ENCODE measurements around the gene ZC3H10. TPM values are rescaled to one million over a fixed set of nuclear protein-coding genes. Genes with fewer than 3 reads are reported as not detected.
A peak's percentile ranks its signal among the peaks of the same experiment; 100 is the strongest.

ZC3H10 gene
- polyA plus RNA-seq, 4 donors, result 1.1 to 4.0 (median 2.1) TPM

DNA sequence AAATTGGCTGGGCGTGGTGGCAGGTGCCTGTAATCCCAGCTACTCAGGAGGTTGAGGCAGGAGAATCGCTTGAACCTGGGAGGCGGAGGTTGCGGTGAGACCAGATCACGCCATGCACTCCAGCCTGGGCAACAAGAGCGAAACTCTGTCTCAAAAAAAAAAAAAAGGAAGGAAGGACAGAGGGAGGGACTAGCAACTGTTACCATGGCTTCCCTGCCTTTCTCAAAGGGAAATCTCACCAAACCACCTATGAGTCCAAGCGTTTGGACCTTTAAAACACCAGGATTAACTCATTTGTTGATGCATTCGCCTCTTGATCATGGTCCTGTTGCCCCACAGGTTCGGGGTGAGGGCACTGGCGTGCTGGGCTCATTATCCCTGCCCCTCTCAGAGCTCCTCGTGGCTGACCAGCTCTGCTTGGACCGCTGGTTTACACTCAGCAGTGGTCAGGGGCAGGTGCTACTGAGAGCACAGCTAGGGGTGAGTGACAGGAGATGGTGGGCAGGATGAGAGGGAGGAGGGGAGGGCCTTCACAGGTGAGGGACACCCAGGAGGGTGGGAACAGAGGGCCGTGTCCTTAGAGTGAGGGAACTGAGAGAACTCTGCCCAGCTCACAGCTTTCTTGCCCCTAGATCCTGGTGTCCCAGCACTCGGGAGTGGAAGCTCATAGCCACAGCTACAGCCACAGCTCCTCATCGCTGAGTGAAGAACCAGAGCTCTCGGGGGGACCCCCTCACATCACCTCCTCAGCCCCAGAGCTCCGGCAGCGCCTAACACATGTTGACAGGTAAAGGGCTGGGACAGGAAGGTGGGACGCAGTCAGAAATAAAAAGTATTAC is 24.1 kb downstream of the ZC3H10 start:
- Histone ChIP-seq H3K9me3 (ENCODE audit: control insufficient read depth in 2 of 2, insufficient read depth in 1 of 2, low read depth in 1 of 2, low read length in 1 of 2) (no peaks in the 10 kb centered on the region), H3K27me3 (ENCODE audit: control insufficient read depth in 3 of 3, insufficient read depth in 3 of 3, low read length in 3 of 3) (no peaks in the 10 kb centered on the region), H3K4me3 (ENCODE audit: low read depth in 1 of 3, low read length in 3 of 3) (no peak overlapping the region), H3K27ac (ENCODE audit: low read depth in 1 of 3, low read length in 2 of 3) (no peak overlapping the region), H3K4me1 (ENCODE audit: control insufficient read depth in 3 of 3, insufficient read depth in 2 of 3, low read depth in 1 of 3, low read length in 2 of 3) (peaks cover 0 to 13% (median 0%) of the 10 kb centered on the region in 3 donors), H3K36me3 (ENCODE audit: control insufficient read depth in 3 of 3, insufficient read depth in 2 of 3, low read depth in 1 of 3, low read length in 3 of 3) (peaks cover 9 to 63% (median 23%) of the 10 kb centered on the region in 3 donors)
- 88 to 91% (median 90%) methylated on average over 19 of the region's 19 CpGs for WGBS, 3 donors
- FAIRE-seq, result no peak
- DNase-seq, result no peak

DNA sequence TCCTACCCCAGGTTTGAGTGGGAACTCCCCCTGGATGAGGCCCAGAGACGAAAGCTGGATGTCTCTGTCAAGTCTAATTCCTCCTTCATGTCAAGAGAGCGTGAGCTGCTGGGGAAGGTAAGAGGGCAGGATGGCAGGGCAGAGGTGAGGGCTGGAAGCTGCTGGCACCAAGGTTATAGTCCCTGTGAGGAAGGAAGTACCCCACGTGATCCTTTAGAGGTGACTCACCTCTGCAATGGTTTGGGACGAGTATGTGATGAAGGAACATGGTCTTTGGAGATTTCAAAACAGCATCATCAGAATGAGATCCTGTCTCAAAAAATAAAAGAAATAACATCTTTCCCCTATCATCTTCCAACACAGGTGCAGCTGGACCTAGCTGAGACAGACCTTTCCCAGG is 25.2 kb downstream of the ZC3H10 start:
- peak overlapping the region in 1 of 3 donors; percentile 34 for H3K27ac ChIP-seq (ENCODE audit: low read depth in 1 of 3, low read length in 2 of 3)
- no peaks in the 10 kb centered on the region for H3K27me3 ChIP-seq (ENCODE audit: control insufficient read depth in 3 of 3, insufficient read depth in 3 of 3, low read length in 3 of 3)
- H3K4me3 ChIP-seq (ENCODE audit: low read depth in 1 of 3, low read length in 3 of 3), result no peak overlapping the region
- H3K4me1 ChIP-seq (ENCODE audit: control insufficient read depth in 3 of 3, insufficient read depth in 2 of 3, low read depth in 1 of 3, low read length in 2 of 3), result peaks cover 0 to 15% (median 0%) of the 10 kb centered on the region in 3 donors
- H3K36me3 ChIP-seq (ENCODE audit: control insufficient read depth in 3 of 3, insufficient read depth in 2 of 3, low read depth in 1 of 3, low read length in 3 of 3), result peaks cover 5 to 52% (median 18%) of the 10 kb centered on the region in 3 donors
- FAIRE-seq (no peak), DNase-seq (no peak)
- WGBS, 3 donors, result 61 to 65% (median 64%) methylated on average over 4 of the region's 4 CpGs
- H3K9me3 ChIP-seq (ENCODE audit: control insufficient read depth in 2 of 2, insufficient read depth in 1 of 2, low read depth in 1 of 2, low read length in 1 of 2), result no peaks in the 10 kb centered on the region

DNA sequence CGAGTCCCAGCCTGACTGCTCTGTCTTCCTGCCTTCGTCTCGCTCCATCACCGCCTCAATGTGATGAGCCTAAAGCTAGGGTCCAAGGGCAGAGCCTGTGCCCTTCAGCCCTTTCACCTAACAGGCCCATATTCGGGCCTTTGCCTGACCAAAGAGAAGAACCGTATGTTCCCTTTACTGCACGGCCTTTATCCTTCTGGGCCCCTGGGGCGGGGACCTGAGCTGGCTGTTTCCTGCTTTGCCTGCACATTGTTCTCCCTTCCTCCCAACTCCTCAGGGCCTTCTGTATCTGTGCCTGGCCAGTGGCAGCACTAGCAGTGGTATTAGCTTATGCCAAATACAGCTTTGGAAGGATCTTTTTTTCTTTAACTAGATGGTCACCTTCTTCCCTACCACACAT is 25.8 kb downstream of the ZC3H10 start:
- DNase-seq, result peak in 1 of 2 donors; percentile 45
- no peaks in the 10 kb centered on the region for H3K27me3 ChIP-seq (ENCODE audit: control insufficient read depth in 3 of 3, insufficient read depth in 3 of 3, low read length in 3 of 3)
- WGBS, 3 donors, result 68 to 79% (median 71%) methylated on average over 8 of the region's 8 CpGs
- no peaks in the 10 kb centered on the region for H3K9me3 ChIP-seq (ENCODE audit: control insufficient read depth in 2 of 2, insufficient read depth in 1 of 2, low read depth in 1 of 2, low read length in 1 of 2)
- H3K27ac ChIP-seq (ENCODE audit: low read depth in 1 of 3, low read length in 2 of 3), result peak overlapping the region in 2 of 3 donors; percentile 19 to 41
- peaks cover 5 to 46% (median 18%) of the 10 kb centered on the region in 3 donors for H3K36me3 ChIP-seq (ENCODE audit: control insufficient read depth in 3 of 3, insufficient read depth in 2 of 3, low read depth in 1 of 3, low read length in 3 of 3)
- no peak for FAIRE-seq
- peaks cover 0 to 15% (median 0%) of the 10 kb centered on the region in 3 donors for H3K4me1 ChIP-seq (ENCODE audit: control insufficient read depth in 3 of 3, insufficient read depth in 2 of 3, low read depth in 1 of 3, low read length in 2 of 3)
- H3K4me3 ChIP-seq (ENCODE audit: low read depth in 1 of 3, low read length in 3 of 3), result no peak overlapping the region

DNA sequence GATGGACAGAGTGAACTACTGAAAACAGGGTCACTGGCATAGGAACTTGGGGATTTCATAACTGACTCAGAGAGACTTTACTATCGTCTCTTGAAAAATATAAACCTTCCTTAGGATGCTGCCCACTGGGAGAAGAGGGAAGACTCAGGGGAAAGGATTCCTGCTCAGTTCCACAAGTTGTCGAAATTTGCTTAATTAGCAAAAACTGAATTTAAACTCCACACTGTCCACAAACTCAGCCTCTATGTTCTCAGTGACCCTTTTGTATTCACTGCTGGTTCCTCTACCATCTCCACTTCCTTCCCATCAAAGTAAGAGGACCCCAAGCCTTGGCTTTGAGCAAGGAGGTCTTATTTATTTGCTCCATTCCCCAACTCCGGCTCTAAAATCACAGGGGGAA is 27.2 kb downstream of the ZC3H10 start:
- no peak for FAIRE-seq
- no peaks in the 10 kb centered on the region for H3K9me3 ChIP-seq (ENCODE audit: control insufficient read depth in 2 of 2, insufficient read depth in 1 of 2, low read depth in 1 of 2, low read length in 1 of 2)
- peaks cover 3 to 42% (median 16%) of the 10 kb centered on the region in 3 donors for H3K36me3 ChIP-seq (ENCODE audit: control insufficient read depth in 3 of 3, insufficient read depth in 2 of 3, low read depth in 1 of 3, low read length in 3 of 3)

DNA sequence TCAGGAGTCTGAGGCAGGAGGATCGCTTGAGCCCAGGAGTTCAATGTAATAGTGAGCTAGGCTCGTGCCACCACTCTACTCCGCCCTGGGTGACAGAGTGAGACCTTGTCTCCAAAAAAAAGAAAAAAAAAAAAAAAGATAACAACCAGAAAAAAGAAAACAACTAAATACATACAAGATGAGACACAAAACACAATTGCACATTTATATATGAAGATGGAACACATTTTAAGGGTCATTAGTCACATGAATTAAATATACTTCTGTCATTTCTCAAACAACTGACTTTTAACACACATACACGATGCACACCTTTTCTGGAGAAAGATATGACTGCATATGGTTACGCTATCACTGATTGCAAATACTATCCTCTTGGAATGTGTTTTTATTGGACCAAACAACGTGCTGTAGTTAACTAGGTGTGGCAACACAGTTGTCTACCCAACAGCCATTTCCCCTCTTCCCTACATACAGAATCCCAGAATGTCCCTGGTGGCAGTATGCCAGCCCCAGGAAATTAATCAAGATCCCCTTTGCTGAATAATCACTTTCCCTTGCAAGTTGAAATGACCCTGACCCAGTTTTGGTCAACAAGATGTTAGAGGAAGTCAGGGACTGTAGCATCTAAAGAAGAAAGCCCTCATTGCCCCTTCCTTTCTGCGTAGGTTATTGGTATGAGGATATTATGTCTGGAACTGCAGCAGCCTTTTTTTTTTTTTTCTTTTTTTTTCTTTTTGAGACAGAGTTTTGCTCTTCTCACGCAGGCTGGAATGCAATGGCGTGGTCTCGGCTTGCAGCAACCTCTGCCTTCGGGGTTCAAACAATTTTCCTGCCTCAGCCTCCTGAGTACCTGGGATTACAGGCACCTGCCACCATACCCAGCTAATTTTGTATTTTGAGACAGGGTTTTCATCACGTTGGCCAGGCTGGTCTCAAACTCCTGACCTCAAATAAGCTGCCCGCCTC is 28.7 kb downstream of the ZC3H10 start:
- H3K27ac ChIP-seq (ENCODE audit: low read depth in 1 of 3, low read length in 2 of 3), result peak overlapping the region in 2 of 3 donors; percentile 21 to 29
- peak; percentile 61 to 79 for DNase-seq
- FAIRE-seq, result no peak
- H3K9me3 ChIP-seq (ENCODE audit: control insufficient read depth in 2 of 2, insufficient read depth in 1 of 2, low read depth in 1 of 2, low read length in 1 of 2), result no peaks in the 10 kb centered on the region
- H3K4me3 ChIP-seq (ENCODE audit: low read depth in 1 of 3, low read length in 3 of 3), result no peak overlapping the region
- H3K27me3 ChIP-seq (ENCODE audit: control insufficient read depth in 3 of 3, insufficient read depth in 3 of 3, low read length in 3 of 3), result no peaks in the 10 kb centered on the region
- peaks cover 0 to 23% (median 0%) of the 10 kb centered on the region in 3 donors for H3K4me1 ChIP-seq (ENCODE audit: control insufficient read depth in 3 of 3, insufficient read depth in 2 of 3, low read depth in 1 of 3, low read length in 2 of 3)
- 61 to 70% (median 66%) methylated on average over 13 of the region's 13 CpGs for WGBS, 3 donors
- H3K36me3 ChIP-seq (ENCODE audit: control insufficient read depth in 3 of 3, insufficient read depth in 2 of 3, low read depth in 1 of 3, low read length in 3 of 3), result peaks cover 3 to 36% (median 10%) of the 10 kb centered on the region in 3 donors

More for the DNA sequence above, 27.2 kb downstream of the ZC3H10 start:
- H3K4me1 ChIP-seq (ENCODE audit: control insufficient read depth in 3 of 3, insufficient read depth in 2 of 3, low read depth in 1 of 3, low read length in 2 of 3), result peaks cover 0 to 15% (median 0%) of the 10 kb centered on the region in 3 donors
- no peaks in the 10 kb centered on the region for H3K27me3 ChIP-seq (ENCODE audit: control insufficient read depth in 3 of 3, insufficient read depth in 3 of 3, low read length in 3 of 3)
- no peak overlapping the region for H3K4me3 ChIP-seq (ENCODE audit: low read depth in 1 of 3, low read length in 3 of 3)
- no peak overlapping the region for H3K27ac ChIP-seq (ENCODE audit: low read depth in 1 of 3, low read length in 2 of 3)
- DNase-seq, result no peak
- 88 to 94% (median 94%) methylated on average over 3 of the region's 3 CpGs for WGBS, 3 donors

DNA sequence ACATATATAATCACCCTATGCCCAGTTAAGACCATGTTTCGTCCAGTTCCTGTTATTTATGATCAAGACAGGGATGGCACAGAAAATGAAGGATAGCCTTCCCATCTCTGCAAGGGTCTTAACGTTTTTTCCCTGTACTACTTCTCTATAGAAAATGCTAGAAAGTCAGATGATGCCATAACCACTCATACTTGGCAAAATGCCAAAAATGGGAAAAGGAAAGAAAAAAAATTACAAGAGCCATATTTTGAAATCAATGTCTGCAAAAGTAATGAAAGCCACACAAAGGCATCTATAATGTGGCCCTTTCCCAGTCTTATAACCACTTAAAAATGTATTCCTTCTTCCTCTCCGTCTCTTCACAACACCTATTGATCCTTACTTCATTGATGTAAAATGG is 32.5 kb downstream of the ZC3H10 start:
- no peak for FAIRE-seq
- Histone ChIP-seq H3K27ac (ENCODE audit: low read depth in 1 of 3, low read length in 2 of 3) (no peak overlapping the region), H3K36me3 (ENCODE audit: control insufficient read depth in 3 of 3, insufficient read depth in 2 of 3, low read depth in 1 of 3, low read length in 3 of 3) (peaks cover 0 to 18% (median 4%) of the 10 kb centered on the region in 3 donors), H3K9me3 (ENCODE audit: control insufficient read depth in 2 of 2, insufficient read depth in 1 of 2, low read depth in 1 of 2, low read length in 1 of 2) (no peaks in the 10 kb centered on the region), H3K4me3 (ENCODE audit: low read depth in 1 of 3, low read length in 3 of 3) (no peak overlapping the region), H3K27me3 (ENCODE audit: control insufficient read depth in 3 of 3, insufficient read depth in 3 of 3, low read length in 3 of 3) (no peaks in the 10 kb centered on the region), H3K4me1 (ENCODE audit: control insufficient read depth in 3 of 3, insufficient read depth in 2 of 3, low read depth in 1 of 3, low read length in 2 of 3) (peaks cover 2 to 36% (median 7%) of the 10 kb centered on the region in 3 donors)
- 62 to 69% (median 66%) methylated on average over 3 of the region's 3 CpGs for WGBS, 3 donors
- no peak for DNase-seq

DNA sequence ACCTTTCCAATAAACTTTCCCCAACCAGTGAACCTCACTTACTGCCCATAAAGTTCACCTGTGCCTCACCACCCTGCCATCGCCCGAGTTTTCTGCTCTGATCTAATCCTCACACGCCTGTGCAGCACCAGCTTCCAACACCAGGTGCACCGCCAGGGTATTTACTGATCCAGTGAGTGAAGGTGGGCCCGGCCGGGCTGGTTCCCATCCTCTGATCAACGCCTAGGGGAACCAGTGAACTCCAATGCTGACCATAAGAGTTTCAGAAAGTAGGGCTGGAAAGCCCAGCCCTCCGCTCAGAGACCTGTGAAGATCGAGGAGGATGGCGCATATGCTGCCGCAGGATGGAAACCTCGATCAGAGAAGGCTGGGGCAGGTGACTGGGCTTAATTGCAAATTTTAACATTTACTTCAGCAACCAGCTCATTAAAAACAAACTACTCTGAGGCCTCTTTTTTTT is 33.6 kb downstream of the ZC3H10 start:
- peak; percentile 81 to 87 for DNase-seq
- Histone ChIP-seq H3K4me3 (ENCODE audit: low read depth in 1 of 3, low read length in 3 of 3) (peak overlapping the region; percentile 49 to 54 (median 52)), H3K9me3 (ENCODE audit: control insufficient read depth in 2 of 2, insufficient read depth in 1 of 2, low read depth in 1 of 2, low read length in 1 of 2) (no peaks in the 10 kb centered on the region), H3K27ac (ENCODE audit: low read depth in 1 of 3, low read length in 2 of 3) (peak overlapping the region; percentile 86 to 96 (median 86)), H3K36me3 (ENCODE audit: control insufficient read depth in 3 of 3, insufficient read depth in 2 of 3, low read depth in 1 of 3, low read length in 3 of 3) (peaks cover 0 to 23% (median 5%) of the 10 kb centered on the region in 3 donors), H3K27me3 (ENCODE audit: control insufficient read depth in 3 of 3, insufficient read depth in 3 of 3, low read length in 3 of 3) (no peaks in the 10 kb centered on the region), H3K4me1 (ENCODE audit: control insufficient read depth in 3 of 3, insufficient read depth in 2 of 3, low read depth in 1 of 3, low read length in 2 of 3) (peaks cover 4 to 36% (median 7%) of the 10 kb centered on the region in 3 donors)
- 0 to 4% (median 1%) methylated on average over 12 of the region's 12 CpGs for WGBS, 3 donors
- no peak for FAIRE-seq

Data from small intestine (tissue), 7 donors.